GM06990 (cell line): ENCODE data around the gene ALDH9A1.
"Not testable (repeated sequence)": the region's sequence is repeated elsewhere in the genome, so short reads cannot be mapped to it uniquely, and the experiment has no call there.

Source experiments
- DNase-seq: peaks from one replicate; pipeline ENCODE4 v3.0.0-alpha.2; 2011; ENCODE audit not compliant: insufficient read length; ENCODE audit errors: extremely low read depth
- H3K27me3 ChIP-seq: replicated peaks from 2 replicates; pipeline ENCODE4 v1.6.0; 2011; ENCODE audit warnings: low read length; ENCODE audit not compliant: control insufficient read depth, insufficient read depth
- H3K36me3 ChIP-seq: 2 replicates; pipeline ENCODE4 v1.5.1; 2011; ENCODE audit warnings: low read length; ENCODE audit not compliant: control insufficient read depth, insufficient read depth
- H3K4me3 ChIP-seq: replicated peaks from 2 replicates; pipeline ENCODE4 v1.5.1; 2011; ENCODE audit warnings: low read depth, mild to moderate bottlenecking, control low read depth, low read length
- CTCF ChIP-seq: IDR thresholded peaks from 2 replicates; pipeline ENCODE4 v1.5.1; 2011; ENCODE audit warnings: low read length, control low read depth, mild to moderate bottlenecking, inconsistent platforms; ENCODE audit not compliant: insufficient read depth, poor library complexity, severe bottlenecking

The ALDH9A1 gene

GRCh38 chr1:165659581-165659895 lies 38.8 kb downstream of the ALDH9A1 start:
- H3K4me3 ChIP-seq: no peak overlapping the region
- TF ChIP-seq CTCF: no peak
- H3K27me3 ChIP-seq: no peaks in the 10 kb centered on the region
- H3K36me3 ChIP-seq: peaks cover 17% of the 10 kb centered on the region
- DNase-seq: no peak

- peaks cover 17% of the 10 kb centered on the region for H3K36me3 ChIP-seq
- H3K27me3 ChIP-seq, DNase-seq, H3K4me3 ChIP-seq: not testable (repeated sequence)
These were observed 39.4 kb downstream of the ALDH9A1 start for GRCh38 chr1:165658766-165659580.

GRCh38 chr1:165650981-165651625 lies 47.3 kb downstream of the ALDH9A1 start:
- Histone ChIP-seq H3K27me3 (no peaks in the 10 kb centered on the region), H3K36me3 (no peaks in the 10 kb centered on the region), H3K4me3 (no peak overlapping the region)
- TF ChIP-seq CTCF: no peak
- DNase-seq: no peak

GRCh38 chr1:165648919-165649572 lies 49.3 kb downstream of the ALDH9A1 start:
- no peak for TF ChIP-seq CTCF
- Histone ChIP-seq H3K36me3 (no peaks in the 10 kb centered on the region), H3K27me3 (no peaks in the 10 kb centered on the region), H3K4me3 (no peak overlapping the region)
- no peak for DNase-seq

GRCh38 chr1:165647970-165648369 lies 50.4 kb downstream of the ALDH9A1 start:
- no peak overlapping the region for H3K4me3 ChIP-seq
- no peaks in the 10 kb centered on the region for H3K36me3 ChIP-seq
- no peak for TF ChIP-seq CTCF
- no peaks in the 10 kb centered on the region for H3K27me3 ChIP-seq
- DNase-seq: no peak

GRCh38 chr1:165647517-165647916 lies 50.8 kb downstream of the ALDH9A1 start:
- H3K4me3 ChIP-seq: no peak overlapping the region
- TF ChIP-seq CTCF: no peak
- DNase-seq: no peak
- no peaks in the 10 kb centered on the region for H3K27me3 ChIP-seq
- H3K36me3 ChIP-seq: no peaks in the 10 kb centered on the region
